NB4 (cell line): ENCODE results near the gene IL22RA1.

Source experiments
- CTCF ChIP-seq: IDR thresholded peaks from one replicate; pipeline ENCODE4 v1.5.1; 2012; ENCODE audit warnings: low read depth, low read length
- POLR2A ChIP-seq: IDR thresholded peaks from 2 replicates; pipeline ENCODE4 v1.6.1; 2011; ENCODE audit warnings: mild to moderate bottlenecking; ENCODE audit not compliant: insufficient read length; ENCODE audit errors: extremely low read depth

GRCh38 chr1:24109686-24110475 is 33.1 kb downstream of the IL22RA1 start:
- TF ChIP-seq CTCF, result no peak
- TF ChIP-seq POLR2A, result no peak
